Activated T-cell treated with anti-CD3 and anti-CD28 coated beads for 48 hours (primary cell): ENCODE data around the gene NDUFA8.

Experiments used
- DNase-seq: peaks from one replicate; pipeline ENCODE4 v3.0.0-alpha.2; 2020; ENCODE audit warnings: low read depth

NDUFA8 gene

GRCh38 chr9:122134822-122135528, 24.6 kb downstream of the NDUFA8 start:
- DNase-seq, result no peak

- no peak for DNase-seq
Observed at GRCh38 chr9:122133984-122134535, 25.5 kb downstream of the NDUFA8 start.

GRCh38 chr9:122133263-122133983, 26.2 kb downstream of the NDUFA8 start:
- DNase-seq, result no peak

DNA sequence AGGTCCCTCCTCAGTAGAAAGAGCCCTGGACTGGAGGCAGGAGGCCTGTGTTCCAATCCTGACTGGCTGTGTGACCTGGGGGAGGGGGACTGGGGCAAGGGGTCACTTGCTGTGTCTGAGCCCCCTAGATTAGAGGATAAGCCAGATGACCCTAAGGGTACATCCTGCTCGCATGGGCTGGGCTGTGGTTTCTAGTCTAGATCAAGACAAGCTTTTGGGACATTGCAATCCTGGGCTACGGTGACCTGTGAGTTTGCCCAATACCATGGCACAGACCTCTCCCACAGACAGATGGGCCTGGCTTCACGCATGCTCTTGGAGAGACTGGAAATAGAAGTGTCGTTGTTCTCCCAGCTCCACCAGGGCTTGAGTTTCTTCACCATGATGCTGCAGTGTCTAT, 27.0 kb downstream of the NDUFA8 start:
- DNase-seq, result no peak

DNA sequence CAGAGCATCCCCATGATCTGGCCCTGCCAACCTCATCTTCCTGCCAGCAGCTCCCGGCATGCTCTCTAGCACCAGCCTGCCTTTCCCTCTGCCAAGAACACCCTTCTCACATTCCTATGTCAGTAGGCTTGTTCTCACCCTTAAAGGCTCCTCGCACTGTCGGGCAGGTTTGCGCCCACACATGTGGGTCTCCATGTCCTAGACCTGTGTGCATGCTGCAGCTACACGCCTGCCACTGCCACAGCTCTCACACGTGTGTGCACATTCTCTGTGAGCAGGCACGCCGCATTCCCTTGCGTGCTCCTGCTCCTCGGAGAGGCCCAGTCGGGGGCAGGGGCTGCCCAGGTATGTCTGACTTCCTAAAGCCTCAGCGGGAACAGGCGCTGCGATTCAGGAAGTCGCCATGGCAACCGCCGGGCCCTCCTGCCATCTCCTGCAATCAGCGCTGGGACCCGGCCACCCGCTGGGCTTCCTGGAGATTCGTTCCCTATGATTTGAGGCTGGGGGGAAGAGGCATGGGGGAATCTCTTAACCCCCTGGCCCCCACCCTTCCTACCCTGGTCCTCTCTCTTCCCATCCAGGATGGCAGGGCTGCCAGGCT, 28.1 kb downstream of the NDUFA8 start:
- no peak for DNase-seq

DNA sequence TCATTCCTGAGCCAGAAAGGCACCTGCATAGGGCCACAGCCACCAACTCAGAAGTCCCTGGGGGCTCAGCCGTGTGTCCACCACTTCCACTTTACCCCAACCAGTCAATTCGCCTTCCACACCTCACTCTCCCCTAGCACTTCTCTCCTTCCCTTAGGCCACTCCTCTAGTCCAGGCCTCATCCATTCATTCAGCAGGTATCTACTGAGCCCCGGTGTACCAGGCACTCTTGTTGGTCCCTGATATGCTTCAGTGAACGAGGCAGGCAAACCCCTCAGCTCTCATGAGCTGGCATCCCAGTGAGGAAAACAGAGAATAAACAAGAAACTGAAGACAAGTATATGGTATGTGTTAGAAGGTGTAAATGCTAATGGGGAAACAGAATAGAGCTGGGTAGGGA, 28.7 kb downstream of the NDUFA8 start:
- no peak for DNase-seq

GRCh38 chr9:122129969-122130368, 29.6 kb downstream of the NDUFA8 start:
- DNase-seq, result no peak

DNA sequence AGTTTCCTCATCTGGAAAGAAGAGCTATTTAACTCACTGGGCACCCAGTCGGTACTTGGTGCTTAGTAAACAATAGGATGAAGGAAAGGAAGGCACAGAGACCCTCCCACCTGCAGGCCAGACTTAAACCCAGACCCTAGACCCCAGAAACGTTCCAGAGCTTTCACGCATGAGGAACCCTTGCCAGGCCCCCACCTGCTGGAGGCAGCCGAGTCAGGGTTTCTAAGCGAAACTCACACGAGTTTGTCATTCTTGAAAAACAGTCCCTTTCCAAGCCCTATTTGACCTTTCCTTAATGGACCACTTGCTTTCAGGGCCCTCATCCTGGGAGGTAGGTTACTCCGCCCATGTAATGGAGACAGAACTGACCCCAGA, 30.6 kb downstream of the NDUFA8 start:
- no peak for DNase-seq

- no peak for DNase-seq
Observed at GRCh38 chr9:122128007-122128968, 31.3 kb downstream of the NDUFA8 start.

GRCh38 chr9:122127396-122127798, 32.2 kb downstream of the NDUFA8 start:
- DNase-seq, result no peak

DNA sequence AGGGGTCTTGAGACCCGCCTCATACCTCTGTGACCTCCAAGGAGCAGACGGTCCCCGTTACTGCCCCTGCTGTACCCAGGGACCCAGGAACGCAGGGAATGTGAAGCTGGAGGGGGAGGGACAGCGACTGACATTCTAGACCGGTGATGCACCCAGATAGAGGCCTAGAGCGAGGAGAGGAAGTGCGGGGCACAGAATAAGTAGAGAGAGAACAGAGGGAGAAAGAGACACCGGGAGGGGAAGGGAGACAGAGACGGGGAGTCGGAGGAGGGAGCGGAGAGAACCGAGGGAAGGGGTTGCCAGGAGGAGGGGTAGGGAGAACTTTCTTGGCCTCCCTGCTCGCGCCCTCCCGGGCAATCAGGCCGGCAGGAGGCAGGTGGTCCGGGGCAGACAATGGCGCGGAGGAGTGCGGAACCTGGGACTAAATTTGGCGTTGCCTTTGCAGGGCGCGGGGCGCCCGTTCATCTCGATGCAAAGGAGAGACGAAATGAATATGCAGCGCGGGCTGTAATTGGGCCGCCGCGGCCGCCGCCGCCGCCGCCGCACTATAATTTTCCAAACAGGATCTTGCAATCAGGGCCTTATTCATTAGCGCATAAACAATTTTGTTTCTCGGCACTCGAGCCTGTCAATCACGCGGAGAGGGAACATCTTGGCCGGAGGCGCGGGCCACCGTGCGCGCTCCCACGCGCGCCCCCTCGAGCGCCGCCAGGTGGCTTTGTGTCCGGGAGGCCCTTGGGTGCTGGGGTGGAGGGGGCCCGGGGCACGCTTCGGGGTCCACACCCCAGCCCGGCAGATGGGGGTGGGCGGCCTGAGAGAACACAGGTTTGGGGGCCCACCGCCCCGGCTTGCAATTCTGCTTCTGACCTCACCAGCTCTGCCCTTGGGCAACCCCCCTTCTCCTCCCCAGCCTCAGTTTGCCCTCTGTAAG, 33.0 kb downstream of the NDUFA8 start:
- no peak for DNase-seq

GRCh38 chr9:122125509-122126330, 33.9 kb downstream of the NDUFA8 start:
- DNase-seq, result no peak

DNA sequence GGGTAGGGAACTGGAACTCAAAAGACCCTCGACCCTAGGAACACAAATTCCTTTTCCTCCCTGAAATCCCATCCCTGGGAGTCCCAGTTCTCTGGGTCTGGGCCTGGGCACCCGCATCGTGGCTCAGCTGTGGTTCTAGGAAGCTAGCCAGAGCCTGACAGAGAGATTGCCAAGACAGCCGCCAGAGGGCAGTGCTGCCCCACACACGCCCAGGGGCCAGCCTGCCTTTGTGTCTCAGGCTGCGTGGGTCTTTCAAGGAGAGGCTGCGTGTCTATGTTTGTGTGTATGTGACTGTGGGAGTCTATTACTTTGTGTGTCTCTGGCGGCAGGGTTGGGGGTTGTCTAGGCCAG, 34.4 kb downstream of the NDUFA8 start:
- peak; percentile 75 for DNase-seq

DNA sequence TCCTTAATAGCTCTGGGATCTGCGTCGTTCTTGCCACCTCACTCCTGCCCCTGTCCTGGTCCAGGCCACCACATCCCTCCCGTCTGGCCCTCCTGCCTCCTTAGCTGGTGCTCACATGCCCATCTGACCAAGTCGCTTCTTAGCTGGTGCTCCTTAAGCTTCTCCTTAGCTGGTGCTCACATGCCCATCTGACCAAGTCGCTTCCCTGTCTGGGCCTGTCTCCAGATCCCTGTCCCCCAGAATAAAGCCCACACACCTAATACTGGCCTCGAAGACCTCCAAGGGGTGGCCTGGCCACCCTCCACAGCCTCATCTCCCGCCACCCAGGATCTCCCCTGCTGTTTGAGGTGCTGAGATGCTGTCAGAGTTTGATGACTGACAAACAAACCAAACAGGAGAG, 35.1 kb downstream of the NDUFA8 start:
- no peak for DNase-seq

- no peak for DNase-seq
Observed at GRCh38 chr9:122124048-122124447, 35.5 kb downstream of the NDUFA8 start.

DNA sequence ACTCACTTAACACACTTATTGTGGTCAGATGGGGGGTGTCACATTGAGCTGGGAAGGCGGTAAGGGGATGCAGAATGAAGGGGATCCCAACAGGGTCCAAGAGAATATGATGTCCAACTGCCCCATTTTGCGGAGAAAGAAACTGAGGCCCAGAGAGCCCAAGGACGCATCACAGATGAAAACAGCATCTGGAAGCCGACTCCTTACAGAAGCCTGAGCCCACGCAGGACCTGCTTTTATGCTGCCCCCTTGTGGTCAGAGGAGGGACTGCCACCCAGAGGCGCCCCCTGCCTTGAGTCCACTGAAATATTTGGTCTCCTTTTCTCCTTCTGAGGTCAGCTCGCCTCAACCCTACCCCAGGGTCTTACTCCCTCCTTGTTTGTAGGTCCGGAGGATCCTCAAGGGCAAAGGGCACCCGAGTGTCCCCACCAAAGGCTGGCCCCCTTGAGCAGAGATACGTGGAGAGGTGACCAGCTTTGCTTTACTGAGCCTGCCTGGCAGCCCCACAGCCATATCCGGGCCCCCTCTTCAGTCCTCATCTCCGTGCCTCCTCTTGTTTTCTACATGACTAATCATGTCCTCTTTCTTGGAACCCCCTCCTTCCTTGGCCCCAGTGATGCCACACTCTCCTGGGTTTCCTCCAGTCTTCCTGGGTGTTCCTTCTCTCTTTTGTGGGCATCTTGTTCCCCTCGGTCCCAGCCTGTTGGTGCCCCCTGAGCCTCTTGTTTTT, 36.5 kb downstream of the NDUFA8 start:
- DNase-seq, result peak; percentile 64

DNA sequence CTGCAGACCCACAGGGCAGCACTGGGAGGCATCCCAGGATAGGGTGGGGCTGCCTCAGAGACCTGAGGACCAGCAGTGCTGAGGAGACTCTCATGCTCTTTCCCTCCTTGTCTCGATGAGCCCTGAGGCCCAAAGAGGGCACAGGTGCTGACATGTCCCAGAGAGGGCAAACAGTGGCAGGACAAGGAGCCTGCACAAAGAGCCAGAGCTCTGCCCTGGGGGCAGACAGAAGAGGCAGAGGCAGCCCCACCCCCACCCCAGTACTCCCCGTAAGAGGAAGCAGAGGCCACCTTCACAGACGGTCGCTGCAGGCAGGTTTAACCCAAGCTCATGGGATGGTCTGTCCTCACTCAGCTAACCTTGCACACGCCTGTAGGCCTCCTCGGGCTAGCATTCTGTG, 37.1 kb downstream of the NDUFA8 start:
- DNase-seq, result no peak

DNA sequence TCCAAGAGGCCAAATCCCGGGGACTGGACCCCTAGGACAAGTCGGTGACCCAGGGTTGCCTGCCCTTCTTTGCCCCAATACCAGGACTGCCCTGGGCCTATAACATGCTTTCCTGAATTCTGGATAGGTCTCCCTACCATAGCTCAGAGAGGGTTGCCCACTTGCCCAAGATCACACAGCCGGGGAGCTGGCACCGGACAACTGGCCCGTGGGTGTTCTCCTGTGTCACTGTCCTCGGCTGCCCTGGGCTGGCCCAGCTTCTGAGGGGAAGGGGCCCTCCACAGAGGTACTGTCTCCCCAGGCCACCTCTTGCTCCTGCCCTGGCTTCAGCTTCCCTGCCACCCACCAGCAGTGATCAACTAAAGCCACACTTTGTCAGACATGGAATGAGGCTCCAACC, 37.6 kb downstream of the NDUFA8 start:
- no peak for DNase-seq

GRCh38 chr9:122121391-122121790, 38.2 kb downstream of the NDUFA8 start:
- no peak for DNase-seq
